HUES6 (cell line): ENCODE data around the gene OR1E2.
A peak's percentile ranks its signal among the peaks of the same experiment; 100 is the strongest.
"Not testable (repeated sequence)": the region's sequence is repeated elsewhere in the genome, so short reads cannot be mapped to it uniquely, and the experiment has no call there.

Experiments
- H3K27ac ChIP-seq: 2 replicates; pipeline ENCODE4 v1.7.0; 2013; ENCODE audit warnings: low read depth, mild to moderate bottlenecking, low read length, inconsistent platforms
- H3K27me3 ChIP-seq: 2 replicates; pipeline ENCODE4 v1.6.1; 2013; ENCODE audit warnings: low read length; ENCODE audit not compliant: control insufficient read depth, insufficient read depth
- H3K36me3 ChIP-seq: 2 replicates; pipeline ENCODE4 v1.6.1; 2013; ENCODE audit warnings: low read length; ENCODE audit not compliant: control insufficient read depth, insufficient read depth
- H3K4me1 ChIP-seq: 2 replicates; pipeline ENCODE4 v1.6.1; 2013; ENCODE audit warnings: low read length; ENCODE audit not compliant: control insufficient read depth, insufficient read depth
- H3K4me3 ChIP-seq: 2 replicates; pipeline ENCODE4 v1.5.1; 2013; ENCODE audit warnings: low read depth, low read length
- H3K9ac ChIP-seq: one replicate; pipeline ENCODE4 v1.6.1; 2013; ENCODE audit warnings: mild to moderate bottlenecking, low read length
- H3K9me3 ChIP-seq: 2 replicates; pipeline ENCODE4 v1.6.1; 2013; ENCODE audit warnings: low read depth, low read length; ENCODE audit not compliant: control insufficient read depth, insufficient read depth

Gene OR1E2

DNA sequence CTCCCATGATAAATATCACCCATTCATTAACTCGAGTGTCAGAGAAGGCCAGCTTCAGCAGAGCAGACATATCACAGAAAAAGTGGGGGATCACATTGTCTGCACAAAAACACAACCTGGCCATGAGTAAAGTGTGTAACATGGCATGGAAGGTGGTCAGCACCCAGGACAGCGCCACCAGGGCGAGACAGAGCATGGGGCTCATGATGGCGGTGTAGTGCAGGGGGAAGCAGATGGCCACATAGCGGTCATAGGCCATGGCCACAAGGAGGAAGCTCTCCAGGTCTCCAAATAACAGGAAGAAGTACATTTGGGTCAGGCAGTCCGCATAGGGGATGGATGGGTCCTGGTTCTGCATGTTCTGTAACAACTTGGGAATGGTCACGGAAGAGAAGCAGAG is 35.8 kb downstream of the OR1E2 start:
- H3K36me3 ChIP-seq, H3K9me3 ChIP-seq, H3K4me1 ChIP-seq, H3K4me3 ChIP-seq, H3K9ac ChIP-seq, H3K27ac ChIP-seq: not testable (repeated sequence)
- peaks cover 12% of the 10 kb centered on the region for H3K27me3 ChIP-seq

DNA sequence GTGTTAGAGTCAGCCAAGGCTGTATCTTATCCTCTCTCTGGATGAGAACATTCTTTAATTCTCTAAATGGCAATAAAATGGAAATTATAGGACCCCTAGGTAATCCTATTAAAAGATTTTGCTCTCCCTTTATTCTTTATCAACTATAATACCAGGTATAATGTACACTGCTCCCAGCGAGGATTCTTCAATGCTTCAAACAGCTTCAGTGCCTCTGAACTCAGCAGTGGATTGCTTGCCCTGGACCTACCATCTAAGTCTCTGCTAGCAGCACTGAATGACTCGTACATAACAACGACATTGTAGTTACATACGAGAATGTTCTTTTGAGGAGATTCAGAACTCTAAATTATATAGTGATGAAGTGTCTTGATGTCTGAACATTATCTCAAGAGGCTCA is 43.9 kb downstream of the OR1E2 start:
- H3K27ac ChIP-seq = no peak overlapping the region
- peaks cover 3% of the 10 kb centered on the region; the same call in 1 of the 2 replicates for H3K9me3 ChIP-seq
- H3K27me3 ChIP-seq = peaks cover 23% of the 10 kb centered on the region
- H3K36me3 ChIP-seq = no peaks in the 10 kb centered on the region
- no peaks in the 10 kb centered on the region for H3K4me1 ChIP-seq
- no peak overlapping the region for H3K4me3 ChIP-seq
- no peak overlapping the region for H3K9ac ChIP-seq

DNA sequence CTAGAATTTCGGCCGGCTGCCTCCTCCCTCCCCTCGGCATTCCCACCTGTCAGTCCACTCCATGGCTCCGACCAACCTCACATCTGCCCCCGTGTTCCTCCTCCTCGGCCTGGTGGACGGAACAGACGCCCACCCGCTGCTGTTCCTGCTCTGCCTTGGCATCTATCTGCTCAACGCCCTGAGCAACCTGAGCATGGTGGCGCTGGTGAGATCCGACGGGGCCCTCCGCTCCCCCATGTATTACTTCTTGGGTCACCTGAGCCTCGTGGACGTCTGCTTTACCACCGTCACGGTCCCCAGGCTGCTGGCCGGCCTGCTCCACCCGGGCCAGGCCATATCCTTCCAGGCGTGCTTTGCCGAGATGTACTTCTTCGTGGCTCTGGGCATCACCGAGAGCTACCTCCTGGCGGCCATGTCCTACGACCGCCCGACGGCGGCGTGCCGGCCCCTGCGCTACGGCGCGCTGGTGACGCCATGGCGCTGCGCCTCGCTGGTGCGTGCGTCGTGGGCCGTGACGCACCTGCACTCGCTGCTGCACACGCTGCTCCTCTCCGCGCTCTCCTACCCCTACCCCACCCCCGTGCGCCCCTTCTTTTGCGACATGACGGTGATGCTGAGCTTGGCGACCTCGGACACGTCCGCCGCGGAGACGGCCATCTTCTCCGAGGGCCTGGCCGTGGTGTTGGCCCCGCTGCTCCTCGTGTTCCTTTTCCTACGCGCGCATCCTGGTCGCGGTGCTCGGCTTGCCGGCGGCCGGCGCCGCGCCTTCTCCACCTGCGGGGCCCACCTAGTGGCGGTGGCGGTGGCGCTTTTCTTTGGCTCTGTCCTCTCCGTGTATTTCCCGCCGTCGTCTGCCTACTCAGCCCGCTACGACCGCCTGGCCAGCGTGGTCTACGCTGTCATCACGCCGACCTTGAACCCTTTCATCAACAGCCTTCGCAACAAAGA is 47.5 kb downstream of the OR1E2 start, which contains the start of gene OR3A2:
Gene OR3A2, minus strand, starts transcription at position 440 of the 948 bp plus-strand sequence.
- peak within 1 kb of the TSS; percentile 41 for H3K4me3 ChIP-seq
- no peaks in the 10 kb centered on the region for H3K36me3 ChIP-seq
- no peaks in the 10 kb centered on the region for H3K4me1 ChIP-seq
- H3K27me3 ChIP-seq = peaks cover 47% of the 10 kb centered on the region
- H3K9ac ChIP-seq = no peak within 1 kb of the TSS
- H3K27ac ChIP-seq = no peak within 1 kb of the TSS
- H3K9me3 ChIP-seq = peaks cover 3% of the 10 kb centered on the region; the same call in 1 of the 2 replicates
